Measurements from ENCODE around the gene TMEM212. TPM values are rescaled to one million over a fixed set of nuclear protein-coding genes. Genes with fewer than 3 reads are reported as not detected.

Gene TMEM212
- total and polyA plus RNA-seq, 9 of the 15 experiments (the other 6 are each of a cell fraction or from before 2014, with no cell fraction given) = not detected

GRCh38 chr3:171837698-171838097, 5.5 kb upstream of the TMEM212 start (continued):
- no peak for TF ChIP-seq STAT6 (CRISPR knock-in tag; IDR thresholded peaks at IDR 0.05)
- TF ChIP-seq CTCF (IDR thresholded peaks at IDR 0.05 in 2 of 3, conservative IDR thresholded peaks at IDR 0.05 in 1 of 3; ENCODE audit: insufficient read depth in 2 of 3, low read depth in 1 of 3, low read length in 3 of 3) = no peak
- TF ChIP-seq ZNF780A (CRISPR knock-in tag; IDR thresholded peaks at IDR 0.05) = no peak
- TF ChIP-seq TAF15 (IDR thresholded peaks at IDR 0.05; ENCODE audit: low read depth, low read length) = no peak
- TF ChIP-seq ZNF24 (IDR thresholded peaks at IDR 0.05) = peak; percentile 11; the same call in 1 of the 2 replicates
- TF ChIP-seq MLX (CRISPR knock-in tag; conservative IDR thresholded peaks at IDR 0.05) = no peak
- no peak for TF ChIP-seq EWSR1 (IDR thresholded peaks at IDR 0.05; ENCODE audit: borderline replicate concordance, low read depth, partially characterized antibody)
- no peak for TF ChIP-seq SMAD4 (CRISPR knock-in tag; conservative IDR thresholded peaks at IDR 0.05)
- TF ChIP-seq BCL6 (CRISPR knock-in tag; IDR thresholded peaks at IDR 0.05) = no peak
- peak; percentile 88 for TF ChIP-seq ADNP (tag; IDR thresholded peaks at IDR 0.05)
- TF ChIP-seq ZNF609 (CRISPR knock-in tag; IDR thresholded peaks at IDR 0.05; ENCODE audit: borderline replicate concordance) = no peak
- TF ChIP-seq ZNF174 (CRISPR knock-in tag; IDR thresholded peaks at IDR 0.05) = no peak
